ENCODE measurements around the gene TP63.
"Not testable (repeated sequence)": the region's sequence is repeated elsewhere in the genome, so short reads cannot be mapped to it uniquely, and the experiment has no call there.

The TP63 gene

GRCh38 chr3:189745622-189746021, 114.4 kb downstream of the TP63 start:
- no peak overlapping the region for H3K4me3 ChIP-seq (replicated peaks; ENCODE audit: insufficient read depth, low read length)
- no peak for TF ChIP-seq GABPA (IDR thresholded peaks at IDR 0.05; ENCODE audit: low read depth)
- no peak for TF ChIP-seq REST (IDR thresholded peaks at IDR 0.05; ENCODE audit: insufficient replicate concordance, low read depth)
- TF ChIP-seq, protein P1, sequence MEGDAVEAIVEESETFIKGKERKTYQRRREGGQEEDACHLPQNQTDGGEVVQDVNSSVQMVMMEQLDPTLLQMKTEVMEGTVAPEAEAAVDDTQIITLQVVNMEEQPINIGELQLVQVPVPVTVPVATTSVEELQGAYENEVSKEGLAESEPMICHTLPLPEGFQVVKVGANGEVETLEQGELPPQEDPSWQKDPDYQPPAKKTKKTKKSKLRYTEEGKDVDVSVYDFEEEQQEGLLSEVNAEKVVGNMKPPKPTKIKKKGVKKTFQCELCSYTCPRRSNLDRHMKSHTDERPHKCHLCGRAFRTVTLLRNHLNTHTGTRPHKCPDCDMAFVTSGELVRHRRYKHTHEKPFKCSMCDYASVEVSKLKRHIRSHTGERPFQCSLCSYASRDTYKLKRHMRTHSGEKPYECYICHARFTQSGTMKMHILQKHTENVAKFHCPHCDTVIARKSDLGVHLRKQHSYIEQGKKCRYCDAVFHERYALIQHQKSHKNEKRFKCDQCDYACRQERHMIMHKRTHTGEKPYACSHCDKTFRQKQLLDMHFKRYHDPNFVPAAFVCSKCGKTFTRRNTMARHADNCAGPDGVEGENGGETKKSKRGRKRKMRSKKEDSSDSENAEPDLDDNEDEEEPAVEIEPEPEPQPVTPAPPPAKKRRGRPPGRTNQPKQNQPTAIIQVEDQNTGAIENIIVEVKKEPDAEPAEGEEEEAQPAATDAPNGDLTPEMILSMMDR (IDR thresholded peaks at IDR 0.05; ENCODE audit: insufficient read depth, low read length): no peak
- TF ChIP-seq POLR2AphosphoS5 (IDR thresholded peaks at IDR 0.05; ENCODE audit: low read depth): no peak
- no peak for TF ChIP-seq SPI1 (IDR thresholded peaks at IDR 0.05; ENCODE audit: borderline replicate concordance, low read depth)
- H3K27me3 ChIP-seq (ENCODE audit: insufficient read depth, poor library complexity, severe bottlenecking): no peaks in the 10 kb centered on the region
- DNase-seq (ENCODE audit: low read depth in 1 of 2, low spot score in 1 of 2): no peak
- no peak overlapping the region for H3K27ac ChIP-seq (replicated peaks)

- Histone ChIP-seq H3K27ac (replicated peaks) (no peak overlapping the region), H3K4me3 (replicated peaks; ENCODE audit: insufficient read depth, low read length) (no peak overlapping the region), H3K27me3 (ENCODE audit: insufficient read depth, poor library complexity, severe bottlenecking) (no peaks in the 10 kb centered on the region)
- no peak for DNase-seq (ENCODE audit: low read depth in 1 of 2, low spot score in 1 of 2)
- TF ChIP-seq SPI1 (IDR thresholded peaks at IDR 0.05; ENCODE audit: borderline replicate concordance, low read depth) (peak; percentile 91), POLR2AphosphoS5 (IDR thresholded peaks at IDR 0.05; ENCODE audit: low read depth) (no peak)
These were observed 116.9 kb downstream of the TP63 start for GRCh38 chr3:189748046-189748445.

GRCh38 chr3:189750972-189751371, 119.8 kb downstream of the TP63 start:
- not testable (repeated sequence) for H3K27me3 ChIP-seq (ENCODE audit: insufficient read depth, poor library complexity, severe bottlenecking); H3K4me3 ChIP-seq (replicated peaks; ENCODE audit: insufficient read depth, low read length); DNase-seq (ENCODE audit: low read depth in 1 of 2, low spot score in 1 of 2); H3K27ac ChIP-seq (replicated peaks)

DNA sequence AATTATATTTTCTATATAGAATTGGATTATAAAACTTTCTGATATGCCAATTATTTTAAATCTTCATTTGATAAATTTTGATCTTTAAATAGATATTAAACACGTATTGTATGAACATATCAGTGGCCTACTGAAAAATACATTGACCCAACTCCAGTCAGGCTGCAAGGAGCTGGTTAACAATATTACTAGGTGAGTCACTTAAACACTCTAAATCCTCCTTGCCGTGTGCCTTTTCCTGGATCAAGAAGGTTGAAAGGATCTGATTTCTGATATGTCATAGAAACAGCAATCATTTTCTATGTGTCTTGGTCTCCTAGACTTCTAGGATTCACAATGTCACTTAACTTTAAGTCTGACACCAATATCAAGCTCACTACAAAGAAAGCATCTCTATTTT, 123.2 kb downstream of the TP63 start:
- no peak for DNase-seq (ENCODE audit: low read depth in 1 of 2, low spot score in 1 of 2)
- TF ChIP-seq, protein P1 (IDR thresholded peaks at IDR 0.05; ENCODE audit: insufficient read depth, low read length): no peak
- TF ChIP-seq REST (IDR thresholded peaks at IDR 0.05; ENCODE audit: insufficient replicate concordance, low read depth) (no peak), SPI1 (IDR thresholded peaks at IDR 0.05; ENCODE audit: borderline replicate concordance, low read depth) (no peak), POLR2AphosphoS5 (IDR thresholded peaks at IDR 0.05; ENCODE audit: low read depth) (no peak), GABPA (IDR thresholded peaks at IDR 0.05; ENCODE audit: low read depth) (no peak)

DNA sequence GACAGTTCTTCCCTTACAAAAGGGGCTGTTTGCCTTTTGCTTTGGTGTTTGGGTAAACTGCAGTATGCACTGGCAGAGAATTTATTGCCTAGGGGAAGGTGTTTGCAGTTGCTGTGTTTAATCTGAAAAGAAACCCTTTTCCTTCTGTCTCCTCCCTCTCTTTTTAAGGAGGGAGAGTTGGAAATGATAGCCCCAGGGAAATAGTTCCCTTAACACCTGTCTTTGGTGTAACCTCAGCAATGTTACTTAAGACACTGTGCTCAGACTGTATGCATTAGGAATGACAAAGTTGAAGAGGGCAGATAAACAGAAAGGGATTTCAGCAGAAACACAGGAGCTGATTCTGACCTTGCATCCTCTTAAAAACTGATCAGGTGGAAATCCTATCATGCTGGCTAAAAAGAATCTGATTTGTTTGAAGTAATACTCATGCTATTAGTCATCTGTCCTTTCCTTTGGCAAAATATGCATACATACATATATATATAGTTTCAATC, 125.4 kb downstream of the TP63 start:
- H3K27ac ChIP-seq (replicated peaks): no peak overlapping the region
- TF ChIP-seq SPI1 (IDR thresholded peaks at IDR 0.05; ENCODE audit: borderline replicate concordance, low read depth) (no peak), REST (IDR thresholded peaks at IDR 0.05; ENCODE audit: insufficient replicate concordance, low read depth) (no peak), POLR2AphosphoS5 (IDR thresholded peaks at IDR 0.05; ENCODE audit: low read depth) (no peak), GABPA (IDR thresholded peaks at IDR 0.05; ENCODE audit: low read depth) (no peak)
- TF ChIP-seq, protein P1 (IDR thresholded peaks at IDR 0.05; ENCODE audit: insufficient read depth, low read length): no peak
- no peak for DNase-seq (ENCODE audit: low read depth in 1 of 2, low spot score in 1 of 2)
- no peak overlapping the region for H3K4me3 ChIP-seq (replicated peaks; ENCODE audit: insufficient read depth, low read length)
- H3K27me3 ChIP-seq (ENCODE audit: insufficient read depth, poor library complexity, severe bottlenecking): no peaks in the 10 kb centered on the region

More for the DNA sequence above, 123.2 kb downstream of the TP63 start:
- no peak overlapping the region for H3K27ac ChIP-seq (replicated peaks)
- H3K27me3 ChIP-seq (ENCODE audit: insufficient read depth, poor library complexity, severe bottlenecking): no peaks in the 10 kb centered on the region
- H3K4me3 ChIP-seq (replicated peaks; ENCODE audit: insufficient read depth, low read length): no peak overlapping the region
